ENCODE data around the gene ATP5F1D. TPM values are rescaled to one million over a fixed set of nuclear protein-coding genes. Genes with fewer than 3 reads are reported as not detected.

ATP5F1D gene
- total and polyA plus RNA-seq, 2 of the 13 experiments (the other 11 are each of a cell fraction or from before 2014, with no cell fraction given), result 39.4 to 78.7 TPM

- TF ChIP-seq ZNF142 (CRISPR knock-in tag; IDR thresholded peaks at IDR 0.05) (peak; percentile 62; the same call in 1 of the 2 replicates), BCLAF1 (IDR thresholded peaks at IDR 0.05) (no peak), PRDM10 (CRISPR knock-in tag; IDR thresholded peaks at IDR 0.05; ENCODE audit: low read depth) (peak; percentile 76), FOXP4 (CRISPR knock-in tag; IDR thresholded peaks at IDR 0.05) (peak; percentile 49), ETV6 (CRISPR knock-in tag; conservative IDR thresholded peaks at IDR 0.05) (0 out of 2 replicates have a peak, but pooled peaks have one; percentile 61), KDM5A (IDR thresholded peaks at IDR 0.05; ENCODE audit: borderline replicate concordance, low read length) (no peak; the same call in 1 of the 2 replicates), SKI (IDR thresholded peaks at IDR 0.05; ENCODE audit: partially characterized antibody) (no peak), U2AF2 (IDR thresholded peaks at IDR 0.05; ENCODE audit: low read depth, low read length) (no peak), SALL2 (CRISPR knock-in tag; IDR thresholded peaks at IDR 0.05) (peak; percentile 77), ZBTB26 (CRISPR knock-in tag; IDR thresholded peaks at IDR 0.05; ENCODE audit: borderline replicate concordance) (no peak)
These were observed 36.1 kb upstream of the ATP5F1D start, which contains the start of gene STK11 (continued) for GRCh38 chr19:1205114-1206099.

Data from HepG2 (cell line).